ENCODE results near the gene TNFRSF1A. TPM values are rescaled to one million over a fixed set of nuclear protein-coding genes. Genes with fewer than 3 reads are reported as not detected.

The TNFRSF1A gene
- total and polyA plus RNA-seq, 12 donors, result 29.4 to 100 (median 39.2) TPM

GRCh38 chr12:6376870-6377666, 35.2 kb upstream of the TNFRSF1A start:
- Histone ChIP-seq H3K27ac (peak overlapping the region in 8 of 10 donors; percentile 19 to 62 (median 44)), H3K27me3 (no peaks in the 10 kb centered on the region), H3K9me3 (no peaks in the 10 kb centered on the region), H3K4me1 (peaks cover 10 to 60% (median 23%) of the 10 kb centered on the region in 9 donors), H3K4me3 (no peak overlapping the region), H3K36me3 (no peaks in the 10 kb centered on the region)
- 67 to 79% methylated on average over 10 of the region's 10 CpGs for WGBS, 2 donors
- DNase-seq (no peak), ATAC-seq (peak in 1 of 8 donors; percentile 2)
- TF ChIP-seq CTCF (IDR thresholded peaks at IDR 0.05), result no peak
- intact Hi-C loops (cut with DNase I), result loop anchor here in 1 of 10 donors (10.0 kb wide), 1 partner anchor 52 kb away; no protein-coding TSS in a partner anchor

- intact Hi-C loops (cut with DNase I), result loop anchor here in 1 of 10 donors (10.0 kb wide), 1 partner anchor 51 kb away; no protein-coding TSS in a partner anchor
- Histone ChIP-seq H3K27me3 (no peaks in the 10 kb centered on the region), H3K9me3 (no peaks in the 10 kb centered on the region), H3K4me3 (no peak overlapping the region), H3K36me3 (no peaks in the 10 kb centered on the region), H3K27ac (peak overlapping the region in 9 of 10 donors; percentile 19 to 62 (median 41)), H3K4me1 (peaks cover 10 to 65% (median 23%) of the 10 kb centered on the region in 9 donors)
- peak in 6 of 9 donors; percentile 34 to 51 (median 41) for TF ChIP-seq CTCF (IDR thresholded peaks at IDR 0.05)
- 58 to 69% methylated on average over 19 of the region's 19 CpGs for WGBS, 2 donors
- DNase-seq (no peak), ATAC-seq (peak; percentile 65 to 84 (median 77))
Observed at GRCh38 chr12:6376079-6376869, 34.4 kb upstream of the TNFRSF1A start.

GRCh38 chr12:6375269-6376078, 33.6 kb upstream of the TNFRSF1A start, which contains the start of gene SCNN1A:
Gene SCNN1A, minus strand, starts transcription at chr12:6375563. Its CDS starts 780 bp downstream, at chr12:6374783.
- intact Hi-C loops (cut with DNase I), result loop anchor here in 1 of 10 donors (10.0 kb wide), 1 partner anchor 51 kb away; no protein-coding TSS in a partner anchor
- WGBS, 2 donors, result 90 to 91% methylated on average over 15 of the region's 15 CpGs
- Histone ChIP-seq H3K9me3 (no peaks in the 10 kb centered on the region), H3K4me3 (no peak within 1 kb of the TSS), H3K4me1 (peaks cover 10 to 65% (median 23%) of the 10 kb centered on the region in 9 donors), H3K27ac (peak within 1 kb of the TSS in 9 of 10 donors; percentile 19 to 62 (median 41)), H3K27me3 (no peaks in the 10 kb centered on the region), H3K36me3 (no peaks in the 10 kb centered on the region)
- DNase-seq (no peak), ATAC-seq (peak in 1 of 8 donors; percentile 4)
- TF ChIP-seq CTCF (IDR thresholded peaks at IDR 0.05), result no peak

All from heart right ventricle (tissue), 16 donors.